LHCN-M2 (cell line): ENCODE results near the gene FMR1NB. TPM values are rescaled to one million over a fixed set of nuclear protein-coding genes. Genes with fewer than 3 reads are reported as not detected.

Source experiments
- DNase-seq: peaks from one replicate; pipeline ENCODE4 v3.0.0-alpha.2; 2012; ENCODE audit warnings: low read depth
- polyA plus RNA-seq: library from polyadenylated mRNA; unstranded; fragments of >200 nt; gene quantifications from one replicate; pipeline ENCODE4 v1.2.1, GENCODE V29; 2012; ENCODE audit warnings: missing spikeins
- total RNA-seq: library from RNA; depleted of rRNA; stranded (reverse); fragments of >200 nt; gene quantifications from 2 replicates; pipeline ENCODE4 v1.2.3, GENCODE V29; 2014; rRNA removed

The FMR1NB gene, protein sequence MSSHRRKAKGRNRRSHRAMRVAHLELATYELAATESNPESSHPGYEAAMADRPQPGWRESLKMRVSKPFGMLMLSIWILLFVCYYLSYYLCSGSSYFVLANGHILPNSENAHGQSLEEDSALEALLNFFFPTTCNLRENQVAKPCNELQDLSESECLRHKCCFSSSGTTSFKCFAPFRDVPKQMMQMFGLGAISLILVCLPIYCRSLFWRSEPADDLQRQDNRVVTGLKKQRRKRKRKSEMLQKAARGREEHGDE
- total RNA-seq, result not detected in 2 replicates
- polyA plus RNA-seq, result not detected

DNA sequence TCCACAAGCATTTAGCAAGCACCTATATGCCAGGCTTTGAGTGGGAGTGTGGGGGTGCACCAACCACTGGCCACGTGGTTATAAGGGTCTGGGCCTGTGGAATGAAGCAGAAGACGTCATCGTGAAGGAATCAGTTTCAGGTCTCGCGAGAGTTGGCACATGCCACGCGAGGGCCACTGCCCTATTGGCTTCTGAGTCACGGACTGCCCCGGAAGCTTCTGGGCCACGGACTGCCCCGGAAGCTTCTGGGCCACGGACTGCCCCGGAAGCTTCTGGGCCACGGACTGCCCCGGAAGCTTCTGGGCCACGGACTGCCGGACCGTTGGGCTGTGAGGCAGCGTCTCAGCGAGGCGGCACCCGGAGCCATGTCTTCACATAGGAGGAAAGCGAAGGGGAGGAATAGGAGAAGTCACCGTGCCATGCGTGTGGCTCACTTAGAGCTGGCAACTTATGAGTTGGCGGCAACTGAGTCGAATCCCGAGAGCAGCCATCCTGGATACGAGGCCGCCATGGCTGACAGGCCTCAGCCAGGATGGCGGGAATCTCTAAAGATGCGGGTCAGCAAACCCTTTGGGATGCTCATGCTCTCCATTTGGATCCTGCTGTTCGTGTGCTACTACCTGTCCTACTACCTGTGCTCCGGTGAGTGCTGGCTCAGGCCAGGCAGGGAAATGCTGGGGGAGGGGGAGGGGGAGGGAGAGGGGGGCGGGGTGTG, at the start of gene FMR1NB:
FMR1NB (plus strand) TSS at position 300 of the 715 bp plus-strand sequence; CDS start at position 366, 66 bp downstream.
- DNase-seq, result no peak

DNA sequence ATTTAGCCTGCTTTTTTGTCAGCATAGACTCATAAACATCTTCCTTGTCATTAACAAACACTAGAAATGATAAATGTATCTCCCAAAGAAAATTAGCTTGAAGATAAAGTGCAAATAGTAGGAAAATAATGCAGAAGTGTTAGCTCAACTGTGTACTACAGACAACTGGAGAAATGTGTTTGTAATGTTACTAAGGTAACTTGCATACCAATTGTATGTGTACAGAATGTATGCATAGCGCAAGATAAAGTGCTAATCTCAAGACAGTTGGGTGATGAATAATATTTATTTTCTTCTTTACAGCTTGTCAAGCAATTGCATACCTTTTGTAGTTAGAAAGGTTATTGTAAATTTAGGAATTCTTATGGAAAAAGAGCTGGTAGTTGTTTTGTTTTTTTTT, 47.3 kb upstream of the FMR1NB start:
- no peak for DNase-seq

DNA sequence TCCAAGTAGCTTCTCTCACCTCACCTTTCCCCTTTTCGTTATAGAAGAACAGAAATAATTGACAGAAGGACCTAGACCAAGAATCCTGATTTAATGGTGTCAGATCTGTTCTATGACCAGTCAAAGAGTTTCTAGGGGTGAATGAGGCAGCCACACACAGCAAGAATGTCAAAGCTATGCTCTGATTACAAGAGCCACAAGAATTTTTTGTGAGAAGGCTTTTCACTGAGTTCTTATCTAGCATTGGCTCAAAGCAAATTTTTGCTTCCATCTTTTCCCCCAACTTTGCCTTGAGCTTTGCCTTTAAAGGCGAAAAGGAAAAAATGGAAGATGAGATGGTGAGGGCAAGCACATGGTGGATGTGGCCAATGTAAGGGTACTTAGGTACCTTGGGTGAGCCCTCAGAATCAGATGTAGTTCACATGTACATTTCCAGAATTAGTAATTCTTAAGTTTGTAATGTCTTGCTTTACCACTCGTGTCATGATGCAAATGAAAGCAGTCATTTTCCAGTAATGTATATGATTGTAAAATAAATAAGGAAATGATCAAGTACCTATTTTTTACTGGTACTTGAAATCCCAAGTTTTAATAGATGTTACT, 45.9 kb upstream of the FMR1NB start:
- no peak for DNase-seq

DNA sequence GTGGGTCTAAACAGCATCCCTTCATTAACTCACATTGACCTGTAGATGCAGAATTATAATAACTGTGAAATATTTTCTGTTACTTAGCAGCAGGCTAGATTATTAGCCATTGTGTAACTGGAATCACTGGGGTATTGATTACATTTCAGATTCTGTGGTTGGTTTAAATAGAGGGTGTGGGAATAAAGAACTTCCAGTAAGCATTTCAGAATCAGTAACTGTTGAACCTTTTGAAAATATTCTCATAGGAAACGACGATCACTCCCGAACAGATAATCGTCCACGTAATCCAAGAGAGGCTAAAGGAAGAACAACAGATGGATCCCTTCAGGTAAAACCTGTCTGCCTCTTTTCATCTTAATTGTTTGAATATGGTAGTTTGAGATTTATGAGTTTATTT, 35.9 kb upstream of the FMR1NB start:
- DNase-seq, result no peak

DNA sequence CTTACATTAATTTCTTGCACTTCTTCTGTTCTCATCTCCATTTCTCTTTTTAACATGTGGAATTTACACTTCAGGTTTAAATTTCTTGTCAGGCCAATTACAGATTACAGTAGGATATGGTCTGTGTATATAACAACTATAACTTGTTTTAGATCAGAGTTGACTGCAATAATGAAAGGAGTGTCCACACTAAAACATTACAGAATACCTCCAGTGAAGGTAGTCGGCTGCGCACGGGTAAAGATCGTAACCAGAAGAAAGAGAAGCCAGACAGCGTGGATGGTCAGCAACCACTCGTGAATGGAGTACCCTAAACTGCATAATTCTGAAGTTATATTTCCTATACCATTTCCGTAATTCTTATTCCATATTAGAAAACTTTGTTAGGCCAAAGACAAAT, 32.6 kb upstream of the FMR1NB start:
- no peak for DNase-seq

DNA sequence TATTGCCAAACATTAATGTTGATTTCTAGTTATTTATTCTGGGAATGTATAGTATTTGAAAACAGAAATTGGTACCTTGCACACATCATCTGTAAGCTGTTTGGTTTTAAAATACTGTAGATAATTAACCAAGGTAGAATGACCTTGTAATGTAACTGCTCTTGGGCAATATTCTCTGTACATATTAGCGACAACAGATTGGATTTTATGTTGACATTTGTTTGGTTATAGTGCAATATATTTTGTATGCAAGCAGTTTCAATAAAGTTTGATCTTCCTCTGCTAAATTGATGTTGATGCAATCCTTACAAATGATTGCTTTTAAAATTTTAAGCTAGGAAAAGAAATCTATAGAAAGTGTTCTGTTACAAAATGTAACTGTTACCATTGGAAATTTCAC, 30.8 kb upstream of the FMR1NB start:
- no peak for DNase-seq

DNA sequence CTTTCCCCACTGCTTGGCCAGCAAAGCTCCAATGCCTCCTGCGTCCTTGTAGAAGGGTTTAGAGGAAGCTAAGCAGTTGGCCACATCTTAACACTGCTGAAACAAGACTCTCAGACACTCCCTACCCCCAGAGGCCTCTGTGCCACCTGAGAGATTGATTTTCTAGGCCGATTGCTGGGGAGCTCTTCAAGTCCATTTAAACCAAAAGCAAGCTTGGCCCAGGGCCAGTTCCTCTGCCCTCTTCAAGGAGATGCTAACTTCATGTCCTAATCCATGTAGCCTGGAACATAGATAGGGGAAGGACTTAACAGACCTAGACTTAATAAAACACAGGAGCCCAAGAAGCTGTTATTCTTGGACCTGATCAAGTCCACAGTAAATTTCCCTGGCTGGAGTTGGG, 27.2 kb upstream of the FMR1NB start:
- DNase-seq, result no peak

DNA sequence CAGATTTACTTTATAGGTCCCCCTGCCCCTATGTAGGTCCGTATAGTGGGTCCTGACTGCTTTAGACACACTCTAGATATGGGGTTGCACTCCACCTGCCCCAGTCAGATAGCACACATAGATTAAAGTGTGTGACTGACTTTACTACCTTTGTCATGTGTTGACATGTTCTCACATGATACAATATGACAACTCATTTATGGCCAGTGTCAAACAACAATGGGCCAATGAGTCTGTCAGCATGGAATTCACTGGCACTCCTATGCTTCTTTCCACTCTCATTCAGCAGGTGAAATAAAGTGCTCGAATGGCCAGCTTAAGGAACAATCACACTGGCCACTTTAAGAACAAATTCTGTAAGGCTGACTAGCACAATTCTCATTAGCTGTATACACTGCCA, 23.8 kb upstream of the FMR1NB start:
- no peak for DNase-seq

DNA sequence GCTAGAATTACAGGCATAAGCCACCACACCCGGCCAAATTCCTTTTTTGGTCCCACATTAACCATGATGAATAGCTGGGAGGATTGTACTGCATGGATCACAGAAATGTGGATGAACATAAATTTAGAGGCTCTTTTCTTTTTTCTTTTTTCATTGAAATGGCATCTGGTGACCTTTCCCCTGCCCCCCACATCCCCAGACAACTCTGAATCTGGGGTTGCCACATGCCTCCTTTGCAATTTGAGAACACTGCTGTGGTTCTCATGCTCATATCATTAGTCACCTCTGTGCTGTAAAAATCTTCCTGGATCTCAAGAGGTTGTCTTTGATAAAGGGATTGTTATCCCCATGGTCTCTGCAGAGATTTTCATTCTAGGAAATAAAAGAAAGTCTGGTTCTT, 22.8 kb upstream of the FMR1NB start:
- DNase-seq, result peak; percentile 85

DNA sequence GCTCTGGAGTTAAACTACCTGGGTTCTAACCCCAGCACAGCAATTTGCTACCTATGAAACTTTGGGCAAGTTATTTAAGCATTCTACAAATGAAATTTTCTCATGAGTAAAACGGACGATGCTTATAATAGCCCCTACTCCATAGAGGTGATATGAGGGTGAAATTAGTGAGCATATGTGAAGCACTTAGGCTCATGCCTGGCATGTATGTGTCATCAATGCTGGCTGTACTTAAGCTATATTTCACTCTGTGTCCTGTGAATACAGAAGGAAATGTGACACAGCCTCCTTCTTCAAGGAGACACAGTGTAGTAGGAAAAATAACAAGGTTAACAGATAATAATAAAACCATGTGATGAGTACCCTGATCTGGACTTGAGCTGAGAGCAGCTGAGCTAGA, 20.4 kb upstream of the FMR1NB start:
- DNase-seq, result no peak

DNA sequence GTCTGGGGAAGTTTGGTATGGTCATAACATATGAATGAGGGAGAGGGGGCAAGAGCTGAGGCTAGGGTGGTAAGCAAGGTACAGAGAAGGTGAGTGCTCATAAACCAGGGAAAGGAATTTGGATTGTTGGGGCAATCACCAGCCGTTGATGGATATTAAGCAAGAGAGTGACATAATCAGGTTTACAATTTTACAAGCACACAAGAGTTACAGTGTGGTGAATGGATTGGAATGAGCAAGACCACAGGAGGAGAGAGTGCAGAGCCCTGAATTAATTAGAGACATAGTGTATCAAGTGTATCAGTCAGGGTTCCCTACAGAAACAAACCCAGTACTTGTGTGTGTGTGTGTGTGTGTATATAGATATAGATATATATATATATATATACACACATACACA, 18.7 kb upstream of the FMR1NB start:
- DNase-seq, result no peak

DNA sequence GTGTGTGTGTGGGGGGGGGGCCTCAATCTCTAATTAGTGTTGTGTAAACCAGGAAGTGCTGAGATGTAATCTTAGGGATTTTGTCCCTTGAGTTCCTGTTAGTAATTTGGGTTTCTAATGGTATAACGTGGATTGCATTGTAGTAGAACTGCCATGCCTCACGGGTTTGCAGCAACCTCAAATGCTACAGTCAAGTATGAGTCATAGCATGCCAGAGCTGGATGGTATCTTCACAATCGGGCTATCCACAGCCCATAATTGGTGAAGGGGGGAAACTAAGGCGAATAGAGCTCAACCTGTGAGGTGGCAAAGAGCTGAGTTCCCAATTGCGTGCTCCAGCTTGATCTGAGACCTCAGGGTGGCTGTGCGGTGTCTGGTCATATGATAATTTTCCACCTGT, 2.2 kb upstream of the FMR1NB start:
- peak; percentile 26 for DNase-seq

DNA sequence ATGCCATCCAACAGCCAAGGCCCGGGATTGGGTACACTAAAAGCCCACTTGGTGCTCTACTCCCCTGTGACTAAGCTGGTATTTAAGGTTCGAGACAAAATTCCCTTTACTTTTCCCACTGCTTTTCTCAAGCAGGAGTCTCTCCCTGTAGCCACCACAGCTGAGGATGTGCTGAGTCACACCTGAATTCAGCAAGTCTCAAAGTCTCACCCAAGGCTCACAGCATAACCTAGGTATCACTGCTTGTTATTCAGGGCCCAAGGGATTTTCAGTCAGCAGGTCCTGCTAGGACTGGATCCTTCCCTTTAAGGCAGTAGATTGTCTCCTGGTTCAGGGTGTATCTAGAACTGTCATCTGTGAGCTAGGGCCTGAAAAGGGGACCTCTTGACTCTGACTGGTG, 39.2 kb downstream of the FMR1NB start:
- DNase-seq, result no peak

DNA sequence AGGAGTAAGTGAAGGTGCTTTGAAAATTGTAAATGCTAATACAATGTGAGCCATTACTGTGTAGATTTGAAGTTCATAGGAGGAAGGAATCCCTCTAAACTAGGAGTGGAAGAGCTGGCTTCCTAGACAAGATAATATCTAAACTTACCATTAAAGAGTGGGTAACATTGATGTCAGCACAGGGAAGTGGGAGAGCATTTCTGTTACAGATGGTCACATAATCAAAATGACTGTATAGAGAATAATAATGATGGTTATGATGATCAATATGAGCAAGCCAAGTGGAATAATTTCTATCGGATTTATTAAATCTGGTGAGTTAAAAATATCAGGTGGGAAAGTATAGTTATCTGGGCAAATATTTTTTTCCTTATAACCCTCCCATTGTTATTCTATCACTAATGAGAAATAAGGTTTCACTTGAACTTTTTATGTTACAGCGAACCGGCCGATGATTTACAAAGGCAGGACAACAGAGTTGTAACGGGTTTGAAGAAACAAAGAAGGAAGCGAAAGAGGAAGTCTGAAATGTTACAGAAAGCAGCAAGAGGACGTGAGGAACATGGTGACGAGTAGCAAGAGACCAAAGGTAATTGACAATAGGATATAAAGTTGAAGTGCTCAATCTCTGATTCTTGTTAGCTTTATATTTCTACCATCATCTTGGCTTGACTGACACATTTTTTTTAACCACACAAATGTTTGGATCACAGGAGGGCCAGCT, 43.5 kb downstream of the FMR1NB start:
- no peak for DNase-seq

DNA sequence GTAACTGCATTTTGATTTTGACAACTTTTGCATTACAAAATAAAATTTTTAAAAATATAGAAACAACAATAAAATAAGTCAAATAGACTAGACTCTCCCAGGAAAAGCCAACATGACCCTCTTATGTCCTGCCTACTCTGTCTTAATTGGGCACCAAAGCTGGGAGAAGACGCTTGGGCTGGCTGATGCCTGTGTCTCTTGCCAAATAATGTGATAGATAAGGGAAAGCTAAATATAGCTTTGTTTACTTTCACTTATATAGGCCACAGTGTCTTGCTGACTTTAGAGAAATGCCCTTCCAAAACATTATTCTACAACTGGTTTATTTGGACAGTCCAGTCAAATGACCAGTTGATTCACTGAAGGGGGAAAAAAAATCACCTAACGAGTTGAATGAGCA, 54.2 kb downstream of the FMR1NB start:
- no peak for DNase-seq

DNA sequence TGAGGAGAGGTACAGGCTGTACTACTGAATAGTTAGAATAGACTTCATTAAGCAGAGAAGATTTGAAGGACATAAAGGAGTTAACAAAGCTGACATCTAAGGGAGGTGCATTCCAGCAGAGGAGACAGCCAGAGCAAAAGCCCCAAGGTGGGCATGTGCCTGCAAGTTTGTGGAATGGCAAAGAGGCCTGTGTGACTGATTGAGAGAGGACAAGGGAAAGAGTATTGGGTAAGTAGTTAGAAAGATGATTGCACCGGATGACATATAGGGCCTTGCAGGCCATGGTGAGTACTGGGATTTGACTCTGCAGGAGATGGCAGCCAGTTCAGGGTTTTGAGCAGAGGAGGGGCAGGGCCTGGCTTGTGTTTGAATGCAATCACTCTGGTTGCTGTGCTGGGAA, 55.9 kb downstream of the FMR1NB start:
- no peak for DNase-seq

DNA sequence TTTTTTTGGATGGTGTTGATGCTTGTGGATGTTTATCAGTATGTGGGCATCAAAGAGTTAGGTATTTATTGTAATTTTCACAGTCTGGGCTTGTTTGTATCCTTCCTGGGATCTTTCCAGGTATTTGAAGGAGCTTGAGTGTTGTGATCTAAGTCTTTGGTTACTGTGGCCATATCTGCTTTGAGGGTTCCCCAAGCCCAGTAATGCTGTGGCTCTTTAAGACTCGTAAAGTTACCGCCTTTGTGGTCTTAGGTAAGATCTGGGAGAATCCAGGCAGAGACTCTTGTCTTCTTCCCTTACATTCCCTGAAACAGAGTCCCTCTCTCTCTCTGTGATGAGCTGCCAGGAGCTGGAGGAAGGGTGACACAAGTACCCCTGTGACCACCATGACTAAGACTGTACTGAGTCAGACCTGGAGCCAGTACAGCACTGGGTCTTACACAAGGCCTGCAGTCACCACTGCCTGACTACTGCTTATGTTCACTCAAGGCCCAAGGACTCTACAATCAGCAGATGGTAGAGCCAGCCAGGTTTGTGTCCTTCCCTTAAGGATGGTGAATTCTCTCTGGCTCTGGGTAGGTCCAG, 62.2 kb downstream of the FMR1NB start:
- peak; percentile 70 for DNase-seq

DNA sequence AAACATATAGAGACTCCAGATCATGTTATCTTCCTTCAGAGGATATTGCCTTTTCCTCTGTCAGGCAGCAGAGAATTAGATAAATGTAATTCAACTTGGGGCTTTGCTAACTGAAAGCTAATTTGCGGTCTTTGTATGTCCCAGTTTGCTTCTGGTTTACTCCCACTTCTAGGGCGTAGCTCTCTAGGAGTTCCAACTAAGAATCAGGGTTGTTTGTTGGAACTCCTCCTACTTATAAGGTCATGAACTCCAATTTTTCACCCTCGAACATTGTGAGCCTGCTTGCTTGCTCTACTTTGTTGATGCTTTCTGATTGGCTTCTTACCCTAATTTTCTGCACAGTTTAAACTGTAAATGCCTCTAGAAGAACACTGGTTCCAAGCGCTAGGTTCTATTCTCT, 66.1 kb downstream of the FMR1NB start:
- DNase-seq, result no peak

DNA sequence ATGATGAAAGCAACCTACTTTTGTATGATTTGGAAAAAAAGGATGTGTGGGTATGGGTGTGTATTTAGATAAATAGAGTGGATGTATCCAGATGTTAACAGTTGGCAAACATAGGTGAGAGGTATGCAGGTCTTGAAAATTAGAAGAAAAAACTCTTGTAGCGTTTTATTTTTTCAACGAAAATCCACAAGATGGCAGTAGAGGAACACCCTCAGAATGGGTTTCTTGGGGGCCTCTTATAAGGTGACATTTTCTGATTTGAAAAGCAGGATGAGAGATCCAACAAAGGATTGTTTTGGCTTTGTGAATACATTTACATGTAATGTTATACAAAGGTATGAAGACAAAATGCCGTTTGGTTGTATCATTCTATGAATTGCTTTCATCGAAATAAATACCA, 68.3 kb downstream of the FMR1NB start:
- DNase-seq, result peak; percentile 21

DNA sequence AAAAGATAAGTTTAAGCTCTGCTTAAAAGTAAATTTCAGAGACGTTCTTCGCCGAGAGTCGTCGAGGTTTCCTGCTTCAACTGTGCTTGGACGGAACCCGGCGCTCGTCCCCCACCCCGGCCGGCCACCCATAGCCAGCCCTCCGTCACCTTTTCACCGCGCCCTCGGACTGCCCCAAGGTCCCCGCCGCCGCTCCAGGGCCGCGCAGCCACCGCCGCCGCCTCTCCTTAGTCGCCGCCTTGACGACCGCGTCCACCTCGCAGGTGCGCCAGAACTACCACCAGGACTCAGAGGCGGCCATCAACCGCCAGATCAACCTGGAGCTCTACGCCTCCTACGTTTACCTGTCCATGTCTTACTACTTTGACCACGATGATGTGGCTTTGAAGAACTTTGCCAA, 70.8 kb downstream of the FMR1NB start:
- DNase-seq, result no peak

DNA sequence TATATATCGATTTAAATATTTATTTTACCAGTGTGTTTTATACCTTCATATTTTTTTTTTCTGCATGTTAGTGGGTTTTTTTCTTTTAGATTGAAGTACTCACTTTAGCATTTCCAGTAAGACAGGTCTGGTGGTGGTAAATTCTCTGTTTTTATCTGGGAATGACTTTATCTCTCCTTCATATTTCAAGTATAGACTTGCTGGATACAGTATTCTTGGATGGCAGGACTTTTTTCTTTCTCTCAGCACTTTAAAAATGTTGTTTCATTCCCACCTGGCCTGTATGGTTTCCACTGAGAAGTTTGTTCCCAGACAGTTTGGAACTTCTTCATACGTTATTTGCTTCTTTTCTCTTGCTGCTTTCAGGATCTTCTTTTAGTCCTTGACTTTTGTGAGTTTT, 86.1 kb downstream of the FMR1NB start:
- DNase-seq, result no peak
